Lower leg skin (tissue), 4 donors: Measurements from ENCODE around the gene SEC24D. TPM values are rescaled to one million over a fixed set of nuclear protein-coding genes. Genes with fewer than 3 reads are reported as not detected.

Experiments
- DNase-seq, 2 donors: peaks; one replicate each; pipeline ENCODE4 v3.0.0-alpha.2; 2019; ENCODE audit warnings: low spot score in 2 of 2
- H3K4me3 ChIP-seq: fragments of 200-600 bp; sonication (generic); 2 replicates; pipeline ENCODE4 v1.5.1; 2017; ENCODE audit warnings: mild to moderate bottlenecking, low read depth; ENCODE audit not compliant: poor library complexity, severe bottlenecking
- CTCF ChIP-seq, 3 donors: fragments of 450-650 bp; IDR thresholded peaks; one replicate each; pipeline ENCODE4 v1.5.1; 2016; ENCODE audit warnings: antibody characterized with exemption in 3 of 3, mild to moderate bottlenecking in 3 of 3, moderate library complexity in 2 of 3
- POLR2A ChIP-seq, 2 donors: fragments of 450-650 bp; IDR thresholded peaks; one replicate each; pipeline ENCODE4 v1.6.1; 2016 to 2017; ENCODE audit warnings: antibody characterized with exemption in 2 of 2, mild to moderate bottlenecking in 1 of 2, moderate library complexity in 1 of 2
- WGBS, 2 donors: methylation state at CpG; one replicate each; pipeline ENCODE4 v1.1.5; 2018; 5-methylcytosine and 5-hydroxymethylcytosine counted together
- intact Hi-C: fragments of 100-400 bp; cut with DNase I; formaldehyde crosslinking; loops from one replicate; pipeline ENCODE4 v1.15.0; 2023; ENCODE audit warnings: low total_unique reads
- total RNA-seq, 4 donors: library from RNA; depleted of rRNA; stranded (reverse); fragments of >200 nt; gene quantifications; one replicate each; pipeline ENCODE4 v1.1.0, GENCODE V29; 2016

The SEC24D gene
- total RNA-seq, 4 donors from 2014 or later: 8.0 to 14.8 (median 12.9) TPM

GRCh38 chr4:118821590-118822293 lies 14.2 kb downstream of the SEC24D start:
- H3K4me3 ChIP-seq: no peak overlapping the region
- DNase-seq: no peak
- WGBS, 2 donors: 83 to 91% methylated on average over 5 of the region's 5 CpGs
- intact Hi-C loops: no loop called here
- no peak for TF ChIP-seq CTCF (IDR thresholded peaks at IDR 0.05)
- TF ChIP-seq POLR2A (IDR thresholded peaks at IDR 0.05): no peak

- TF ChIP-seq POLR2A (IDR thresholded peaks at IDR 0.05): no peak
- no peak for TF ChIP-seq CTCF (IDR thresholded peaks at IDR 0.05)
- no peak overlapping the region for H3K4me3 ChIP-seq
- 92 to 94% methylated on average over 4 of the region's 4 CpGs for WGBS, 2 donors
- DNase-seq: no peak
- intact Hi-C loops: no loop called here
These were observed 18.6 kb downstream of the SEC24D start for GRCh38 chr4:118817178-118817930.

- DNase-seq: no peak
- TF ChIP-seq POLR2A (IDR thresholded peaks at IDR 0.05) (no peak), CTCF (IDR thresholded peaks at IDR 0.05) (no peak)
- WGBS, 2 donors: 0 to 30% methylated on average over 1 of the region's 1 CpG
- H3K4me3 ChIP-seq: no peak overlapping the region
- intact Hi-C loops: no loop called here
These were observed 19.3 kb downstream of the SEC24D start for GRCh38 chr4:118816538-118817177.

- intact Hi-C loops: no loop called here
- no peak for DNase-seq
- TF ChIP-seq POLR2A (IDR thresholded peaks at IDR 0.05): no peak
- TF ChIP-seq CTCF (IDR thresholded peaks at IDR 0.05): no peak
- WGBS, 2 donors: 89 to 92% methylated on average over 3 of the region's 3 CpGs
- H3K4me3 ChIP-seq: no peak overlapping the region
These were observed 21.0 kb downstream of the SEC24D start for GRCh38 chr4:118814891-118815290.

GRCh38 chr4:118814058-118814457 lies 21.9 kb downstream of the SEC24D start:
- no peak for DNase-seq
- intact Hi-C loops: no loop called here
- no peak for TF ChIP-seq POLR2A (IDR thresholded peaks at IDR 0.05)
- TF ChIP-seq CTCF (IDR thresholded peaks at IDR 0.05): no peak
- 90 to 92% methylated on average over 4 of the region's 4 CpGs for WGBS, 2 donors
- no peak overlapping the region for H3K4me3 ChIP-seq
